Activated naive CD4-positive, alpha-beta T cell treated with Interleukin-2 at 50 U/mL for 16 hours (primary cell): ENCODE results near the gene AMZ2.

Experiments used
- DNase-seq: peaks from one replicate; pipeline ENCODE4 v3.0.0-alpha.2; 2020

Gene AMZ2

GRCh38 chr17:68291836-68292688 is 44.2 kb downstream of the AMZ2 start:
- DNase-seq, result peak; percentile 92

- DNase-seq, result no peak
These were observed 44.8 kb downstream of the AMZ2 start for GRCh38 chr17:68292689-68293040.

- DNase-seq, result no peak
These were observed 45.8 kb downstream of the AMZ2 start for GRCh38 chr17:68293490-68294195.

GRCh38 chr17:68294196-68294555 is 46.3 kb downstream of the AMZ2 start:
- DNase-seq, result no peak

- DNase-seq, result no peak
These were observed 46.8 kb downstream of the AMZ2 start for GRCh38 chr17:68294617-68295016.

- DNase-seq, result peak; percentile 77
These were observed 47.2 kb downstream of the AMZ2 start for GRCh38 chr17:68295086-68295485.

GRCh38 chr17:68296217-68297191 is 48.7 kb downstream of the AMZ2 start:
- DNase-seq, result peak; percentile 28

GRCh38 chr17:68297195-68297594 is 49.4 kb downstream of the AMZ2 start:
- DNase-seq, result no peak

- DNase-seq, result no peak
These were observed 50.8 kb downstream of the AMZ2 start for GRCh38 chr17:68298601-68299000.

- no peak for DNase-seq
These were observed 52.0 kb downstream of the AMZ2 start for GRCh38 chr17:68299817-68300216.

- DNase-seq, result no peak
These were observed 53.7 kb downstream of the AMZ2 start for GRCh38 chr17:68301438-68301959.

- no peak for DNase-seq
These were observed 54.3 kb downstream of the AMZ2 start for GRCh38 chr17:68302066-68302564.

GRCh38 chr17:68302666-68303065 is 54.8 kb downstream of the AMZ2 start:
- no peak for DNase-seq

- DNase-seq, result no peak
These were observed 56.9 kb downstream of the AMZ2 start for GRCh38 chr17:68304706-68305105.

GRCh38 chr17:68305142-68305541 is 57.3 kb downstream of the AMZ2 start:
- DNase-seq, result no peak
